ENCODE measurements around the gene RNPEPL1. TPM values are rescaled to one million over a fixed set of nuclear protein-coding genes. Genes with fewer than 3 reads are reported as not detected.
"Not testable (repeated sequence)": the region's sequence is repeated elsewhere in the genome, so short reads cannot be mapped to it uniquely, and the experiment has no call there.

The RNPEPL1 gene
- total and polyA plus RNA-seq, 12 donors = 5.1 to 259 (median 59.5) TPM

DNA sequence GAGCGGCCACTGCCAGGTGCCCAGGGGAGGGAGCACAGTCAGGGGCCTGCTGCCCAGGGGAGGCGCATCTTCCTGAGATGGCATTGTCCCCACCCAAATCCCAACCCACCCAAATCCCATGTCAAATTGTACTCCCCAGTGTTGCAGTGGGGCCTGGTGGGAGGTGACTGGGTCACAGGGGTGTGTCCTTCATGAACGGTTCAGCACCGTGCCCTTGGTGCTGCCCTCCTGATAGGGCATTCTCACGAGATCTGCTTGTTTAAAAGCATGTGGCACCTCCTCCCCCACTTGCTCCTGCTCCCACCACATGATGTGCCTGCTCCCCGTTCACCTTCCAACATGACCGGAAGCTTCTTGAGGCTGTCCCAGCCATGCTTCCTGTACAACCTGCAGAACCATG, 38.1 kb upstream of the RNPEPL1 start:
- Histone ChIP-seq H3K27ac (no peak overlapping the region), H3K9me3 (replicated peaks in 1 of 3) (peaks cover 0 to 22% (median 0%) of the 10 kb centered on the region in 3 donors), H3K27me3 (no peaks in the 10 kb centered on the region), H3K4me1 (replicated peaks in 1 of 2) (no peaks in the 10 kb centered on the region), H3K36me3 (replicated peaks in 1 of 2) (no peaks in the 10 kb centered on the region), H3K4me3 (no peak overlapping the region)
- DNase-seq = peak in 2 of 7 donors; percentile 6 to 41
- WGBS, 4 donors = 88 to 95% (median 94%) methylated on average over 7 of the region's 7 CpGs
- intact Hi-C loops (cut with DNase I) = no loop called here
- TF ChIP-seq, protein P1, sequence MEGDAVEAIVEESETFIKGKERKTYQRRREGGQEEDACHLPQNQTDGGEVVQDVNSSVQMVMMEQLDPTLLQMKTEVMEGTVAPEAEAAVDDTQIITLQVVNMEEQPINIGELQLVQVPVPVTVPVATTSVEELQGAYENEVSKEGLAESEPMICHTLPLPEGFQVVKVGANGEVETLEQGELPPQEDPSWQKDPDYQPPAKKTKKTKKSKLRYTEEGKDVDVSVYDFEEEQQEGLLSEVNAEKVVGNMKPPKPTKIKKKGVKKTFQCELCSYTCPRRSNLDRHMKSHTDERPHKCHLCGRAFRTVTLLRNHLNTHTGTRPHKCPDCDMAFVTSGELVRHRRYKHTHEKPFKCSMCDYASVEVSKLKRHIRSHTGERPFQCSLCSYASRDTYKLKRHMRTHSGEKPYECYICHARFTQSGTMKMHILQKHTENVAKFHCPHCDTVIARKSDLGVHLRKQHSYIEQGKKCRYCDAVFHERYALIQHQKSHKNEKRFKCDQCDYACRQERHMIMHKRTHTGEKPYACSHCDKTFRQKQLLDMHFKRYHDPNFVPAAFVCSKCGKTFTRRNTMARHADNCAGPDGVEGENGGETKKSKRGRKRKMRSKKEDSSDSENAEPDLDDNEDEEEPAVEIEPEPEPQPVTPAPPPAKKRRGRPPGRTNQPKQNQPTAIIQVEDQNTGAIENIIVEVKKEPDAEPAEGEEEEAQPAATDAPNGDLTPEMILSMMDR (IDR thresholded peaks at IDR 0.05) = no peak
- no peak for TF ChIP-seq POLR2A (IDR thresholded peaks at IDR 0.05)

DNA sequence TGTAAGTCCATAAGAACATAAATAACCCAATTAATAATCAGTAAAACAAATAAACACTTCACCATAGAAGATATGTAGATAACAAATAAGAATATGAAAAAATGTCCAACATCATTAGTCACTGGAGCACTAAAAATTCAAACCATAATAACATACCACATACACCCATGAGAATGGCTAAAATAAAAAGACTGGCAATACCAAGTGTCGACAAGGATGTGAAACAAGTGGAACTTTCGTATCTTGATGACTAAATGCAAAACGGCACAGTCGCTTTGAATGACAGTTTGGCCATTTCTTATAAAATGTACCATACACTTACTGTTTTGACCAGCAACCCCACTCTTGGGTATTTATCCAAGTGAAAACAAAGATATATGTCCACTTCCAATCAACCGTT, 37.2 kb upstream of the RNPEPL1 start:
- 96 to 98% (median 97%) methylated on average over 5 of the region's 5 CpGs for WGBS, 4 donors
- intact Hi-C loops (cut with DNase I) = no loop called here
- H3K36me3 ChIP-seq (replicated peaks in 1 of 2) = no peaks in the 10 kb centered on the region
- H3K27ac ChIP-seq = no peak overlapping the region
- no peaks in the 10 kb centered on the region for H3K27me3 ChIP-seq
- no peak overlapping the region for H3K4me3 ChIP-seq
- H3K4me1 ChIP-seq (replicated peaks in 1 of 2) = no peaks in the 10 kb centered on the region
- peak in 1 of 7 donors; percentile 13 for DNase-seq
- TF ChIP-seq POLR2A (IDR thresholded peaks at IDR 0.05) = no peak
- H3K9me3 ChIP-seq (replicated peaks in 1 of 3) = peaks cover 0 to 22% (median 0%) of the 10 kb centered on the region in 3 donors

DNA sequence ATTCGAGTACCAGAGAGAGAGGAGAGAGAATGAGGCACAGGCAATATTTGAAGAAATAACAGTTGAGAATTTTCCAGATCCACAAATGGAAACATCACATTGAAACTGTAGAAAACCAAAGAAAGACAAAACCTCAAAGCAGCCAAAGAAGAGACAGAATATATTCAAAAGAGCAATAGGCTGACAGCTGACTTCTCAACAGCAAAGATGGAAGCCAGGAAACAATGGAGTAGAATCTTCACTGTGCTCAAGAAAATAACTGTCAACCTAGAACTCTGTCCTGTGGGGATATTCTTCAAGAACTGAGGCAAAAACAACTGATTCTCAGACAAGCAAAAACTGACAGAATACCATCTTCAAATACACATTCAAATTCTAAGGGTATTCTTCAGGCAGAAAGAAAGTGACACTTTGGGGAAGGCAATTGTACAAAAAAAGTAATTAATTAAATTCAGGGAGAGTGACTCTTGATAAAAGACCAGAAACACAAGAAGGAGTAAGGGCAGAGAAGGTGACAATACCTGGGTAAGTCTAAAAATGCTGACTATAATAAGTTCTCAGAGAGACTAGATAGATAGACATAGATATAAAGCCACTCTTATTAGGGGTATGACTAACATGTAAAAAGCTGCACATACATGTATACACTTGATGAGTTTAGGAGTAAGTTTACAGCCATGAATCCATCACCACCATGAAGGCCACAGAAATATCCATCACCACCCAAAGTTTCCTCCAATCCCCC, 36.1 kb upstream of the RNPEPL1 start:
- H3K4me1 ChIP-seq (replicated peaks in 1 of 2) = no peaks in the 10 kb centered on the region
- no peaks in the 10 kb centered on the region for H3K36me3 ChIP-seq (replicated peaks in 1 of 2)
- H3K27me3 ChIP-seq = no peaks in the 10 kb centered on the region
- H3K4me3 ChIP-seq = no peak overlapping the region
- no peak for DNase-seq
- intact Hi-C loops (cut with DNase I) = no loop called here
- no peak overlapping the region for H3K27ac ChIP-seq
- WGBS, 4 donors = 87 to 100% (median 96%) methylated on average over 1 of the region's 1 CpG
- H3K9me3 ChIP-seq (replicated peaks in 1 of 3) = peaks cover 0 to 22% (median 0%) of the 10 kb centered on the region in 3 donors
- TF ChIP-seq, protein P1 (IDR thresholded peaks at IDR 0.05) = no peak
- TF ChIP-seq POLR2A (IDR thresholded peaks at IDR 0.05) = no peak

DNA sequence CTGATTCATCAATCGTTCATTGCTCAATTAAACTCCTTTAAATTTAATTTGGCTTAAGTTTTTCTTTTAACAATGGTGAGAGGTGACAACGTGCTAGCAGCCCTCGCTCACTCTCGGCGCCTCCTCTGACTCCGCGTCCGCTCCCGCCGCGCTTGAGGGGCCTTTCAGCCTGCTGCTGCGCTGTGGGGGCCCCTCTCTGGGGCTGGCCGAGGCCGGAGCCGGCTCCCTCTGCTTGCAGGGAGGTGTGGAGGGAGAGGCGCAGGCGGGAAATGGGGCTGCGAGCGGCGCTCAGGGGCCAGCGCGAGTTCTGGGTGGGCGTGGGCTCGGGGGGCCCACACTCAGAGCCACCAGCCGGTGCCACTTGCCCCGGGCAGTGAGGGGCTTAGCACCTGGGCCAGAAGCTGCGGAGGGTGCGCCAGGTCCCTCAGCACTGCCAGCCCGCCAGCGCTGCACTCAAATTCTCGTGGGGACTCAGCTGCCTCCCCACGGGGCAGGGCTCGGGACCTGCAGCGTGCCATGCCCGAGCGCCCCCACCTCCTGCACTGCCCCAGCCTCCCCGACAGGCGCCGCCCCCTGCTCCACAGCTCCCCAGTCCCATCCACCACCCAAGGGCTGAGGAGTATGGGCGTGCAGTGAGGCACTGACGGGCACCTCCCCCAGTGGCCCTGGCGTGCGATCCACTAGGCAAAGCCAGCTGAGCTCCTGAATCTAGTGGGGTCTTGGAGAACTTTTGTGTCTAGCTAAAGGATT, 30.1 kb upstream of the RNPEPL1 start:
- Histone ChIP-seq H3K27ac (no peak overlapping the region), H3K9me3 (replicated peaks in 1 of 3) (no peaks in the 10 kb centered on the region), H3K27me3 (no peaks in the 10 kb centered on the region), H3K4me1 (replicated peaks in 1 of 2) (no peaks in the 10 kb centered on the region), H3K36me3 (replicated peaks in 1 of 2) (no peaks in the 10 kb centered on the region), H3K4me3 (no peak overlapping the region)
- peak in 1 of 7 donors; percentile 7 for DNase-seq
- no peak for TF ChIP-seq POLR2A (IDR thresholded peaks at IDR 0.05)
- TF ChIP-seq, protein P1 (IDR thresholded peaks at IDR 0.05) = no peak
- intact Hi-C loops (cut with DNase I) = no loop called here
- 92 to 98% (median 96%) methylated on average over 25 to 43 of the region's 43 CpGs for WGBS, 4 donors

DNA sequence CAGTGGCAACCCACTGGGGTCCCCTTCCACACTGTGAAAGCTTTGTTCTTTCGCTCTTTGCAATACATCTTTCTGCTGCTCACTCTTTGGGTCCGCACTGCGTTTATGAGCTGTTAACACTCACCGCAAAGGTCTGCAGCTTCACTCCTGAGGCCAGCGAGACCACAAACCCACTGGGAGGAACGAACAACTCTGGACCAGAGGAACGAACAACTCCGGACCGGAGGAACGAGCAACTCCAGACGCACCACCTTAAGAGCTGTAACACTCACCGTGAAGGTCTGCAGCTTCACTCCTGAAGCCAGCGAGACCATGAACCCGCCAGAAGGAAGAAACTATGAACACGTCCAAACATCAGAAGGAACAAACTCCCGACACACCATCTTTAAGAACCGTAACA, 29.2 kb upstream of the RNPEPL1 start:
- H3K4me3 ChIP-seq = not testable (repeated sequence)
- 96 to 97% (median 97%) methylated on average over 17 of the region's 17 CpGs for WGBS, 4 donors

More for the DNA sequence above, 29.2 kb upstream of the RNPEPL1 start:
- H3K36me3 ChIP-seq (replicated peaks in 1 of 2); intact Hi-C loops (cut with DNase I); H3K27me3 ChIP-seq; DNase-seq; H3K4me1 ChIP-seq (replicated peaks in 1 of 2); H3K9me3 ChIP-seq (replicated peaks in 1 of 3); H3K27ac ChIP-seq: not testable (repeated sequence)

Measured in adrenal gland (tissue), 12 donors.